CD4-positive, CD25-positive, alpha-beta regulatory T cell (primary cell): ENCODE data around the gene NDUFB7. TPM values are rescaled to one million over a fixed set of nuclear protein-coding genes. Genes with fewer than 3 reads are reported as not detected.
"Not testable (repeated sequence)": the region's sequence is repeated elsewhere in the genome, so short reads cannot be mapped to it uniquely, and the experiment has no call there.

Source experiments
- ATAC-seq, 2 donors: fragments of 150-1000 bp; cut with Tn5 transposase; one replicate each; pipeline ENCODE4 v1.10.0; 2021; ENCODE audit warnings: low read depth in 2 of 2, moderate number of reproducible peaks in 2 of 2, moderate library complexity in 1 of 2
- DNase-seq, 3 donors: peaks; one replicate each; pipeline versions ENCODE4 v3.0.0 to v3.0.0-alpha.2; 2012 to 2022; ENCODE audit warnings: mixed read lengths in 1 of 3
- H3K27ac ChIP-seq: one replicate; pipeline ENCODE4 v1.7.0; 2013; ENCODE audit warnings: mild to moderate bottlenecking, low read length; ENCODE audit not compliant: insufficient read depth, poor library complexity, severe bottlenecking
- H3K27me3 ChIP-seq: one replicate; pipeline ENCODE4 v1.7.0; 2013; ENCODE audit warnings: low read length; ENCODE audit not compliant: control insufficient read depth, insufficient read depth
- H3K36me3 ChIP-seq: one replicate; pipeline ENCODE4 v1.7.0; 2013; ENCODE audit warnings: mild to moderate bottlenecking, low read length, moderate library complexity; ENCODE audit not compliant: control insufficient read depth, insufficient read depth
- H3K4me1 ChIP-seq: 2 replicates; pipeline ENCODE4 v1.7.0; 2013; ENCODE audit warnings: mild to moderate bottlenecking, low read length; ENCODE audit not compliant: insufficient read depth, control insufficient read depth, poor library complexity, severe bottlenecking
- H3K4me3 ChIP-seq: one replicate; pipeline ENCODE4 v1.7.0; 2013; ENCODE audit warnings: low read depth, mild to moderate bottlenecking, low read length, moderate library complexity
- H3K9me3 ChIP-seq, 2 experiments: 1 replicate in 1 of 2; 2 replicates in 1 of 2; pipeline ENCODE4 v1.7.0; 2013; ENCODE audit warnings: low read length in 2 of 2, mild to moderate bottlenecking in 1 of 2, moderate library complexity in 1 of 2; ENCODE audit not compliant: control insufficient read depth in 2 of 2
- H3K27ac Mint-ChIP-seq, 3 donors: one replicate each; pipeline ENCODE4 v1.8.0; 2020 to 2022; ENCODE audit warnings: mild to moderate bottlenecking in 3 of 3, mixed read lengths in 3 of 3, moderate library complexity in 2 of 3
- H3K27me3 Mint-ChIP-seq: one replicate; pipeline ENCODE4 v1.8.0; 2022; ENCODE audit warnings: mild to moderate bottlenecking, mixed read lengths
- H3K36me3 Mint-ChIP-seq: one replicate; pipeline ENCODE4 v1.8.0; 2020; ENCODE audit warnings: mixed read lengths
- H3K4me1 Mint-ChIP-seq, 4 donors: one replicate each; pipeline ENCODE4 v1.8.0; 2020 to 2022; ENCODE audit warnings: mixed read lengths in 4 of 4, mild to moderate bottlenecking in 1 of 4
- H3K4me3 Mint-ChIP-seq, 4 donors: one replicate each; pipeline ENCODE4 v1.8.0; 2020 to 2022; ENCODE audit warnings: mild to moderate bottlenecking in 4 of 4, mixed read lengths in 4 of 4, moderate library complexity in 3 of 4
- H3K9me3 Mint-ChIP-seq, 7 donors: one replicate each; pipeline ENCODE4 v1.8.0; 2020 to 2022; ENCODE audit warnings: mixed read lengths in 7 of 7, mild to moderate bottlenecking in 3 of 7, moderate library complexity in 2 of 7
- polyA plus RNA-seq, 4 donors: library from polyadenylated mRNA; unstranded; fragments of 300-500 nt; fragmentation: Illumina TruSeq; gene quantifications; one replicate each; pipeline ENCODE4 v1.2.3, GENCODE V29; 2021
- total RNA-seq: library from RNA; stranded (reverse); gene quantifications from one replicate; pipeline ENCODE4 v1.2.3, GENCODE V29; 2022

Gene NDUFB7
- total and polyA plus RNA-seq, 5 donors from 2014 or later, result 51.4 to 238 (median 213) TPM

DNA sequence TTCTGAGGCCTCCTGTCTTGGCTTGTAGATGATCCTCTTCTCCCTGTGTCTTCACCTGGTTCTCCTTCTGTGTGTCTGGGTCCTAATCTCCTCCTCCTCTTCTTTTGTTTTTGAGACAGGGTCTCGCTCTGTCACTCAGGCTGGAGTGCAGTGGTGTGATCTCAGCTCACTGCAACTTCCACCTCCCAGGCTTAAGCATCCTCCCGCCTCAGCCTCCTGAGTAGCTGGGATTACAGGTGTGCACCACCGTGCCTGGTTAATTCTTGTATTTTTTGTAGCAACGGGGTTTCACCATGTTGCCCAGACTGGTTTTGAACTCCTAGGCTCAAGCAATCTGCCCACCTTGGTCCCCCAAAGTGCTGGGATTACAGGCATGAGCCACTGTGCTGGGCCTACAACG, 40.4 kb upstream of the NDUFB7 start:
- H3K4me1 Mint-ChIP-seq, H3K36me3 Mint-ChIP-seq, H3K27ac Mint-ChIP-seq, H3K27me3 ChIP-seq, DNase-seq, H3K27ac ChIP-seq, H3K9me3 Mint-ChIP-seq, H3K36me3 ChIP-seq, H3K27me3 Mint-ChIP-seq, H3K9me3 ChIP-seq, ATAC-seq, H3K4me1 ChIP-seq, H3K4me3 Mint-ChIP-seq, H3K4me3 ChIP-seq: not testable (repeated sequence)

DNA sequence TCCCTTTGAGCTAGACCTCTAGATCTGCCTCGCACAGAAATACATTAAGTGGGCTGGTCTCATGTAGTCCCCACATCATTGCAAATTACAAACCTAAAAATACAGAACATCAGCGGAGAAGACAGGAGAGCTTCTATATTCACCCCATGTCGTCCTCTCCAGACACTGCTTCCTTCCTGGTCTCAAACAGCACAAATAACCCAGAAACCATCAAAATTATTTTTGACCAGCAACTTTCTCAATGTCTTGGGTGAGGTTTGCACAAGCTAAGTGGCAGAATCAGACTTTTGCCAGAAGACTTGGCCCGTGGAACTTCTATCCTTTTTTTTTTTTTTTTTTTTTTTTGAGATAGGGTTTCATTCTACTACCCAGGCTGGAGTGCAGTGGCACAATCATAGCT, 39.2 kb upstream of the NDUFB7 start:
- Histone ChIP-seq H3K27ac (no peak overlapping the region), H3K4me1 (no peaks in the 10 kb centered on the region), H3K9me3 (no peaks in the 10 kb centered on the region), H3K27me3 (no peaks in the 10 kb centered on the region), H3K4me3 (no peak overlapping the region), H3K36me3 (no peaks in the 10 kb centered on the region)
- H3K27me3 Mint-ChIP-seq, result no peaks in the 10 kb centered on the region
- no peak overlapping the region for H3K4me3 Mint-ChIP-seq
- no peaks in the 10 kb centered on the region for H3K36me3 Mint-ChIP-seq
- no peak overlapping the region for H3K27ac Mint-ChIP-seq
- no peak for DNase-seq
- no peak for ATAC-seq
- peaks cover 0 to 3% (median 0%) of the 10 kb centered on the region in 4 donors for H3K4me1 Mint-ChIP-seq
- H3K9me3 Mint-ChIP-seq, result no peaks in the 10 kb centered on the region

DNA sequence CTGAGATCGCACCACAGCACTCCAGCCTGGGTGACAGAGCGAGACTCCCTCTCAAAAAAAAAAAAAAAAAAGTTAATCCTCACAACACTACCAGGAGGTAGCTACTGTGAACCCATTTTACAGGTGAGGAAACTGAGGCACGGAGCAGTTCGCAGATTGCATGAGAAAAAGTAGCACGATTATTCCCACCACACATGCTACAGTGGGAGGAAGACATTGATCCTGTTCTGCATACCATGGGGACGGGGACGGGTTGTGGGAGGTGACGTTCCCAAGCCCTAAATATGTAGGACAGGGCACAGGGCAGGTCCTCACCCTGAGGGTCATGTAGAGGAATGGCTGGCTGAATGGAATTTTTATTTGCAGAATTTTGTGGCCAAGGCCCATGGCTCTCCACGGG, 34.8 kb upstream of the NDUFB7 start:
- peaks cover 3 to 15% (median 9%) of the 10 kb centered on the region in 4 donors for H3K4me1 Mint-ChIP-seq
- no peak overlapping the region for H3K4me3 ChIP-seq
- DNase-seq, result no peak
- peaks cover 6% of the 10 kb centered on the region for H3K4me1 ChIP-seq
- no peak overlapping the region for H3K4me3 Mint-ChIP-seq
- no peaks in the 10 kb centered on the region for H3K27me3 Mint-ChIP-seq
- no peaks in the 10 kb centered on the region for H3K9me3 Mint-ChIP-seq
- H3K27ac Mint-ChIP-seq, result peak overlapping the region in 1 of 3 donors; percentile 36
- no peaks in the 10 kb centered on the region for H3K36me3 Mint-ChIP-seq
- H3K27me3 ChIP-seq, result no peaks in the 10 kb centered on the region
- H3K36me3 ChIP-seq, result no peaks in the 10 kb centered on the region
- ATAC-seq, result no peak
- H3K27ac ChIP-seq, result no peak overlapping the region
- H3K9me3 ChIP-seq, result no peaks in the 10 kb centered on the region

DNA sequence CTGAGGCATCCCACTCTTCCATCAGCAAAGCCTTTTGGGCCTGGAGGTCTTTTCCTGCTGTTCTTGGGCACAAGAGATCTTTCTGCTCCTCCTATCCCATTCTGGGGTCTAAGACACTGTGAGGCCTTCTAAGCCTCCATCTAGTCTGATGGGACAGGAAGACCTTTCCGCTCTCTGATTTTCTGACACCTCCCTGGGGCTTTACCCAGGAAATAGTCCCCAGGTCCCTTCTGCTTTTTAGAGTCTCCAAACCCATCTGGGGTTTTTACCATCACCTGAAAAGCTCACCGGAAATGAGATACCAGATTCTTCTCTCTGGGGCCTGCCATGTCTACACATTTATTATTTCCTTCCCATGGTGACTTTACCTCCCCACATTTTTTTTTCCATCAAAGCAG, 32.1 kb upstream of the NDUFB7 start:
- H3K27me3 ChIP-seq, result no peaks in the 10 kb centered on the region
- H3K4me3 ChIP-seq, result no peak overlapping the region
- Mint-ChIP-seq H3K4me3 (no peak overlapping the region), H3K27me3 (no peaks in the 10 kb centered on the region), H3K27ac (peak overlapping the region in 2 of 3 donors; percentile 60 to 71), H3K4me1 (peaks cover 3 to 15% (median 9%) of the 10 kb centered on the region in 4 donors), H3K36me3 (no peaks in the 10 kb centered on the region), H3K9me3 (no peaks in the 10 kb centered on the region)
- ATAC-seq, result peak in 1 of 2 donors; percentile 37
- peak in 1 of 3 donors; percentile 52 for DNase-seq
- no peak overlapping the region for H3K27ac ChIP-seq
- H3K9me3 ChIP-seq, result no peaks in the 10 kb centered on the region
- no peaks in the 10 kb centered on the region for H3K36me3 ChIP-seq
- peaks cover 6% of the 10 kb centered on the region for H3K4me1 ChIP-seq

DNA sequence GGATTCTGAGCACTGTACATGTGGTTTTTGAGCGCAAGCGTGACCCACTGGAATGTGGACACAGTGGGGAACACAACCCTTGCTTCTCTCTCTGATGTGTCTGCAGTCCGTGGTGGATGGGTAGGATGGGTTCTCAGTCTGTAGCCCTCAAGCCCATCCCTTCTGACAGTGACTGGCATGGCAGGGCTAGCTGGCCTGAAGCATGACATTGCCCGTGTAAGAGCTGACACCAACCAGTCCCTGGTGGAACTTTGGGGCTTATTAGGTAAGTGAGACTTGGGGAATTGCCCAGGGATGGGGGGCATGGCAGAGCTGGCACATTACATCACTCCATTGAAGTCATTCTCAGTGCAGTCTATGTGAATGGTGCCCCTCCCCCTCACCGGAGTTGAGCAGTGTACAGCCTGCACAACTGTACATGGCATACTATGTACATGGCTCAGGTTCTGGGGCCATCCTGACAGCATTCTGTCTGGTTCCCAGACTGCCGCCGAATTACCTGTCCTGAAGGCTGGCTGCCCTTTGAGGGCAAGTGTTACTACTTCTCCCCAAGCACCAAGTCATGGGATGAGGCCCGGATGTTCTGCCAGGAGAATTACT, 27.8 kb upstream of the NDUFB7 start:
- H3K4me3 Mint-ChIP-seq, result no peak overlapping the region
- DNase-seq (no peak), ATAC-seq (no peak)
- Histone ChIP-seq H3K4me1 (peaks cover 3% of the 10 kb centered on the region), H3K27me3 (no peaks in the 10 kb centered on the region), H3K4me3 (no peak overlapping the region), H3K9me3 (no peaks in the 10 kb centered on the region), H3K27ac (no peak overlapping the region), H3K36me3 (no peaks in the 10 kb centered on the region)
- peaks cover 7% of the 10 kb centered on the region for H3K36me3 Mint-ChIP-seq
- peaks cover 0 to 10% (median 4%) of the 10 kb centered on the region in 7 donors for H3K9me3 Mint-ChIP-seq
- no peak overlapping the region for H3K27ac Mint-ChIP-seq
- H3K4me1 Mint-ChIP-seq, result peaks cover 3 to 8% (median 7%) of the 10 kb centered on the region in 4 donors
- peaks cover 6% of the 10 kb centered on the region for H3K27me3 Mint-ChIP-seq

DNA sequence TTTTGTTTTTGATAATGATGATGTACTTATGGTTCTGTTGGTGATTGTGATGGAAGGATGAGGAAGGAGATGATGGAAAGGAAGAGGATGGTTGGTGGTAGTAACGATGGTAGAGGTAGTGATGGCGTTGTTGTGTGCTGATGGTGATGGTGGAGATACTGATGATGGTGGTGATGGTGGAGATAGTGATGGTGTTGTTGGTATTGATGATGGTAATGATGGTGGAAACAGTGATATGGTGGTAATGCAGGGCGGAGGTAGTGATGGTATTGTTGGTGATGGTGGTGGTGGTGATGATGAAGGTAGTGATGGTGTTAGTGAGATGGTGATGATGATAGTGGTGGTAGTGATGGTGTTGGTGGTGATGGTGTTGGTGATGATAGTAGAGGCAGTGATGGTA, 23.7 kb upstream of the NDUFB7 start:
- Histone ChIP-seq H3K9me3 (no peaks in the 10 kb centered on the region), H3K4me1 (no peaks in the 10 kb centered on the region), H3K27me3 (no peaks in the 10 kb centered on the region), H3K4me3 (no peak overlapping the region), H3K27ac (no peak overlapping the region), H3K36me3 (no peaks in the 10 kb centered on the region)
- Mint-ChIP-seq H3K27me3 (peaks cover 6% of the 10 kb centered on the region), H3K4me3 (no peak overlapping the region), H3K36me3 (peaks cover 7% of the 10 kb centered on the region), H3K4me1 (no peaks in the 10 kb centered on the region), H3K9me3 (peaks cover 0 to 10% (median 4%) of the 10 kb centered on the region in 7 donors), H3K27ac (no peak overlapping the region)
- no peak for ATAC-seq
- no peak for DNase-seq

DNA sequence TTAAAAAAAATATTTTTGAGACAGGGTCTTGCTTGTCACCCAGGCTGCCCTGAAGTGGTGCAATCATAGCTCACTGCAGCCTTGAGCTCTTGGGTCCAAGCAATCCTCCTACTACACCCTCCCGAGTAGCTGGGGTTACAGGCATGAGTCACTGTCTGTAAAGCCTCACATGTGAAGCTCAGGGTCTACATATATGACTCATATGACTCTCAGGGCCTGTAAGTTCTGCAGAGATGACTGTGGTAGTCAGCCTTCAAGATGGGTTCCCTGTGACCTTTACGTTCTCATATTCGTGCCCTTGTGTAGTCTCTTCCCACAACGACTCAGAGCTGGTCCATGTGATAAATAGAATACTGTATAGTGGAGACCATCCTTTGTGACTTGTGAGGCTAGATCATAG, 17.6 kb upstream of the NDUFB7 start:
- not testable (repeated sequence) for H3K4me1 Mint-ChIP-seq, H3K4me3 ChIP-seq, H3K27me3 Mint-ChIP-seq, H3K27ac ChIP-seq, H3K27ac Mint-ChIP-seq, H3K4me1 ChIP-seq, H3K4me3 Mint-ChIP-seq, H3K27me3 ChIP-seq, H3K9me3 ChIP-seq, H3K36me3 ChIP-seq, H3K9me3 Mint-ChIP-seq, H3K36me3 Mint-ChIP-seq
- peak; percentile 48 to 60 for ATAC-seq
- peak in 1 of 3 donors; percentile 26 for DNase-seq

DNA sequence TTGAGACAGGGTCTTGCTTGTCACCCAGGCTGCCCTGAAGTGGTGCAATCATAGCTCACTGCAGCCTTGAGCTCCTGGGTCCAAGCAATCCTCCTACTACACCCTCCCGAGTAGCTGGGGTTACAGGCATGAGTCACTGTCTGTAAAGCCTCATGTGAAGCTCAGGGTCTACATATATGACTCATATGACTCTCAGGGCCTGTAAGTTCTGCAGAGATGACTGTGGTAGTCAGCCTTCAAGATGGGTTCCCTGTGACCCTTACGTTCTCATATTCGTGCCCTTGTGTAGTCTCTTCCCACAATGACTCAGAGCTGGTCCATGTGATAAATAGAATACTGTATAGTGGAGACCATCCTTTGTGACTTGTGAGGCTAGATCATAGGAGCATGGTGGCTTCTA, 13.3 kb upstream of the NDUFB7 start:
- H3K4me1 Mint-ChIP-seq, H3K9me3 Mint-ChIP-seq, H3K4me3 Mint-ChIP-seq, H3K36me3 ChIP-seq, H3K4me1 ChIP-seq, H3K36me3 Mint-ChIP-seq, H3K27ac ChIP-seq, H3K27me3 ChIP-seq, H3K4me3 ChIP-seq, H3K9me3 ChIP-seq, H3K27me3 Mint-ChIP-seq, H3K27ac Mint-ChIP-seq: not testable (repeated sequence)
- DNase-seq (peak in 1 of 3 donors; percentile 46), ATAC-seq (peak; percentile 81 to 85)
